Measurements from ENCODE around the gene MAGI2.

Gene MAGI2

GRCh38 chr7:78218051-78218450 is 1235.4 kb downstream of the MAGI2 start:
- H3K9me2 ChIP-seq (replicated peaks; ENCODE audit: low read depth, low read length), result no peaks in the 10 kb centered on the region
- TF ChIP-seq CTCF (conservative IDR thresholded peaks at IDR 0.05; ENCODE audit: low read length) (no peak), EZH2phosphoT487 (IDR thresholded peaks at IDR 0.05; ENCODE audit: borderline replicate concordance) (no peak)
- no peaks in the 10 kb centered on the region for H3K9me3 ChIP-seq (ENCODE audit: insufficient read depth, low read depth, low read length)
- no peak overlapping the region for H2AFZ ChIP-seq (ENCODE audit: low read length)
- H3K27me3 ChIP-seq (ENCODE audit: insufficient read depth, low read length, poor library complexity, severe bottlenecking), result no peaks in the 10 kb centered on the region
- no peak overlapping the region for H3K4me2 ChIP-seq (ENCODE audit: low read depth, low read length, poor library complexity, severe bottlenecking)
- no peaks in the 10 kb centered on the region for H3F3A ChIP-seq (ENCODE audit: low read depth)
- no peak overlapping the region for H3K9ac ChIP-seq (ENCODE audit: low read depth, low read length, poor library complexity, severe bottlenecking)
- no peak overlapping the region for H3K4me3 ChIP-seq (ENCODE audit: low read length, poor library complexity, severe bottlenecking)
- H3K36me3 ChIP-seq (ENCODE audit: insufficient read depth, low read length), result no peaks in the 10 kb centered on the region
- H3K4me1 ChIP-seq (ENCODE audit: insufficient read depth, low read length, poor library complexity, severe bottlenecking), result no peaks in the 10 kb centered on the region
- no peaks in the 10 kb centered on the region for H3K79me2 ChIP-seq (ENCODE audit: insufficient read depth, low read length)
- H4K20me1 ChIP-seq (ENCODE audit: insufficient read depth, low read length, poor library complexity, severe bottlenecking), result no peaks in the 10 kb centered on the region

- TF ChIP-seq CTCF (conservative IDR thresholded peaks at IDR 0.05; ENCODE audit: low read length) (no peak), EZH2phosphoT487 (IDR thresholded peaks at IDR 0.05; ENCODE audit: borderline replicate concordance) (no peak)
Observed at GRCh38 chr7:78215199-78215598, 1238.3 kb downstream of the MAGI2 start.

GRCh38 chr7:78213402-78213801 is 1240.1 kb downstream of the MAGI2 start:
- no peak overlapping the region for H2AFZ ChIP-seq (ENCODE audit: low read length)
- H3F3A ChIP-seq (ENCODE audit: low read depth), result no peaks in the 10 kb centered on the region
- H4K20me1 ChIP-seq (ENCODE audit: insufficient read depth, low read length, poor library complexity, severe bottlenecking), result no peaks in the 10 kb centered on the region
- no peaks in the 10 kb centered on the region for H3K9me3 ChIP-seq (ENCODE audit: insufficient read depth, low read depth, low read length)
- no peaks in the 10 kb centered on the region for H3K27me3 ChIP-seq (ENCODE audit: insufficient read depth, low read length, poor library complexity, severe bottlenecking)
- H3K36me3 ChIP-seq (ENCODE audit: insufficient read depth, low read length), result no peaks in the 10 kb centered on the region
- H3K4me2 ChIP-seq (ENCODE audit: low read depth, low read length, poor library complexity, severe bottlenecking), result no peak overlapping the region
- no peak overlapping the region for H3K9ac ChIP-seq (ENCODE audit: low read depth, low read length, poor library complexity, severe bottlenecking)
- H3K4me1 ChIP-seq (ENCODE audit: insufficient read depth, low read length, poor library complexity, severe bottlenecking), result no peaks in the 10 kb centered on the region
- no peak overlapping the region for H3K4me3 ChIP-seq (ENCODE audit: low read length, poor library complexity, severe bottlenecking)
- no peaks in the 10 kb centered on the region for H3K79me2 ChIP-seq (ENCODE audit: insufficient read depth, low read length)
- no peaks in the 10 kb centered on the region for H3K9me2 ChIP-seq (replicated peaks; ENCODE audit: low read depth, low read length)
- TF ChIP-seq CTCF (conservative IDR thresholded peaks at IDR 0.05; ENCODE audit: low read length), result no peak
- no peak for TF ChIP-seq EZH2phosphoT487 (IDR thresholded peaks at IDR 0.05; ENCODE audit: borderline replicate concordance)

More at GRCh38 chr7:78215199-78215598, 1238.3 kb downstream of the MAGI2 start:
- Histone ChIP-seq H3K79me2 (ENCODE audit: insufficient read depth, low read length) (no peaks in the 10 kb centered on the region), H3K36me3 (ENCODE audit: insufficient read depth, low read length) (no peaks in the 10 kb centered on the region), H2AFZ (ENCODE audit: low read length) (no peak overlapping the region), H3K4me3 (ENCODE audit: low read length, poor library complexity, severe bottlenecking) (no peak overlapping the region), H3K27me3 (ENCODE audit: insufficient read depth, low read length, poor library complexity, severe bottlenecking) (no peaks in the 10 kb centered on the region), H3F3A (ENCODE audit: low read depth) (no peaks in the 10 kb centered on the region), H3K9ac (ENCODE audit: low read depth, low read length, poor library complexity, severe bottlenecking) (no peak overlapping the region), H3K9me3 (ENCODE audit: insufficient read depth, low read depth, low read length) (no peaks in the 10 kb centered on the region), H4K20me1 (ENCODE audit: insufficient read depth, low read length, poor library complexity, severe bottlenecking) (no peaks in the 10 kb centered on the region), H3K4me1 (ENCODE audit: insufficient read depth, low read length, poor library complexity, severe bottlenecking) (no peaks in the 10 kb centered on the region), H3K9me2 (replicated peaks; ENCODE audit: low read depth, low read length) (no peaks in the 10 kb centered on the region), H3K4me2 (ENCODE audit: low read depth, low read length, poor library complexity, severe bottlenecking) (no peak overlapping the region)

Data from Loucy (cell line).